GM12878 (cell line): ENCODE results near the gene NRP2. TPM values are rescaled to one million over a fixed set of nuclear protein-coding genes. Genes with fewer than 3 reads are reported as not detected.

Source experiments
- ATAC-seq: fragments of 200-7000 bp; cut with Tn5 transposase; 3 replicates; pipeline ENCODE4 v1.9.1; 2020; ENCODE audit warnings: mild to moderate bottlenecking, moderate library complexity
- BruUV-seq: library from RNA; stranded (reverse); fragments of 400-500 nt; replicated peaks from 2 replicates; lab custom pipeline; 2021; lab: Mats Ljungman, UMichigan
- CTCF ChIA-PET: fragments of 300-600 bp; sonication (Branson Sonifier 250); formaldehyde crosslinking; extraction: SDS; loops from one replicate; lab custom pipeline; 2021; ENCODE audit warnings: inconsistent platforms; lab: Yijun Ruan, JAX
- POLR2A ChIA-PET: fragments of 350-600 bp; formaldehyde crosslinking; extraction: SDS; loops from one replicate; lab custom pipeline; 2021; ENCODE audit warnings: inconsistent platforms; lab: Charles Lee
- RAD21 ChIA-PET: fragments of 300-600 bp; sonication (Branson Sonifier 250); formaldehyde crosslinking; loops from one replicate; lab custom pipeline; 2023; ENCODE audit warnings: antibody characterized with exemption; ENCODE audit not compliant: unreplicated experiment; lab: Charles Lee
- SMC1A ChIA-PET: fragments of 300-600 bp; sonication (Branson Sonifier 250); formaldehyde crosslinking; loops from one replicate; lab custom pipeline; 2023; ENCODE audit not compliant: unreplicated experiment, uncharacterized antibody; lab: Charles Lee
- DNase-seq: peaks from one replicate; pipeline ENCODE4 v3.0.0-alpha.2; 2011; ENCODE audit warnings: low read depth, low spot score
- FAIRE-seq: peaks from 3 replicates; lab custom pipeline; 2011; peaks lifted over from hg19 to GRCh38; lab: Jason Lieb, UNC
- H2AFZ ChIP-seq: 2 replicates; pipeline ENCODE4 v1.6.0; 2011; ENCODE audit warnings: low read depth, low read length, control low read depth; ENCODE audit not compliant: control insufficient read depth
- H3K27ac ChIP-seq: 2 replicates; pipeline ENCODE4 v1.5.1; 2011; ENCODE audit warnings: control low read depth; ENCODE audit not compliant: control insufficient read depth, insufficient read depth
- H3K27me3 ChIP-seq, 2 experiments: replicated peaks in 1 of 2; 2 replicates each; pipeline versions ENCODE4 v1.6.0 to v1.6.1; 2011; ENCODE audit warnings: low read length in 1 of 2; ENCODE audit not compliant: control insufficient read depth in 2 of 2, insufficient read depth in 2 of 2
- H3K36me3 ChIP-seq, 2 experiments: 2 replicates each; pipeline ENCODE4 v1.5.1; 2011; ENCODE audit warnings: low read length in 1 of 2; ENCODE audit not compliant: control insufficient read depth in 2 of 2, insufficient read depth in 2 of 2
- H3K4me1 ChIP-seq: 2 replicates; pipeline ENCODE4 v1.6.1; 2011; ENCODE audit warnings: mild to moderate bottlenecking, low read length, moderate library complexity, mixed read lengths; ENCODE audit not compliant: control insufficient read depth, insufficient read depth
- H3K4me2 ChIP-seq: 2 replicates; pipeline ENCODE4 v1.6.0; 2011; ENCODE audit warnings: control low read depth; ENCODE audit not compliant: control insufficient read depth, insufficient read depth
- H3K4me3 ChIP-seq: fragments of 200-600 bp; sonication (generic); 2 replicates; pipeline ENCODE4 v1.5.1; 2016
- H3K79me2 ChIP-seq: 2 replicates; pipeline ENCODE4 v1.6.0; 2011; ENCODE audit warnings: low read length; ENCODE audit not compliant: control insufficient read depth, insufficient read depth
- H3K9ac ChIP-seq: 2 replicates; pipeline ENCODE4 v1.8.0; 2011; ENCODE audit warnings: low read length, control low read depth, mixed read lengths; ENCODE audit not compliant: control insufficient read depth, insufficient read depth
- H3K9me3 ChIP-seq: replicated peaks from 3 replicates; pipeline ENCODE4 v1.5.1; 2011; ENCODE audit warnings: mild to moderate bottlenecking, low read length; ENCODE audit not compliant: control insufficient read depth, insufficient read depth
- H4K20me1 ChIP-seq: 2 replicates; pipeline ENCODE4 v1.6.0; 2011; ENCODE audit not compliant: control insufficient read depth, insufficient read depth
- BACH1 ChIP-seq: fragments of 450-650 bp; IDR thresholded peaks from 2 replicates; pipeline ENCODE4 v1.6.1; 2017; ENCODE audit warnings: mild to moderate bottlenecking, borderline replicate concordance
- BRCA1 ChIP-seq: IDR thresholded peaks from 2 replicates; pipeline ENCODE4 v1.6.1; 2011; ENCODE audit warnings: low read depth, low read length, improper control_type of control experiment
- PML ChIP-seq: IDR thresholded peaks from 2 replicates; pipeline ENCODE4 v1.6.1; 2012; ENCODE audit warnings: low read length, inconsistent platforms
- YBX1 ChIP-seq: fragments of 450-650 bp; IDR thresholded peaks from 2 replicates; pipeline ENCODE4 v1.6.1; 2016; ENCODE audit warnings: antibody characterized with exemption
- WGBS: methylation state at CpG from one replicate; pipeline ENCODE4 v1.1.6; 2016; ENCODE audit warnings: low lambda C conversion rate; ENCODE audit not compliant: insufficient replicate concordance, insufficient coverage; ENCODE audit errors: missing lambda C conversion rate; 5-methylcytosine and 5-hydroxymethylcytosine counted together
- in situ Hi-C: fragments of 300-500 bp; cut with MboI; formaldehyde crosslinking; loops from 9 replicates; pipeline ENCODE4 v1.14.3; 2018; ENCODE audit warnings: mixed read lengths
- intact Hi-C: fragments of 100-400 bp; cut with micrococcal nuclease; formaldehyde crosslinking; loops from one replicate; pipeline ENCODE4 v1.14.2; 2022; ENCODE audit not compliant: unreplicated experiment
- polyA plus RNA-seq, 11 experiments: library from polyadenylated mRNA; depleted of rRNA in 4 of 11; unstranded in 6 of 11; stranded (reverse) in 5 of 11; fragments of >200 nt; fragmentation: Nextera tagmentation in 4 of 11; fragmentation: Illumina TruSeq in 1 of 11; extraction: Ambion mirVana in 4 of 11; extraction: Trizol in 1 of 11; gene quantifications; 1 replicate in 1 of 11; 2 replicates in 10 of 11; pipeline versions ENCODE4 v1.2.1 to v1.2.3, GENCODE V29; 2011 to 2016; ENCODE audit warnings: inconsistent platforms in 2 of 11, missing spikeins in 2 of 11, low read depth in 1 of 11
- total RNA-seq, 4 experiments: library from RNA; depleted of rRNA in 3 of 4; stranded (reverse); fragments of >200 nt in 3 of 4; fragmentation: Illumina TruSeq in 1 of 4; extraction: Trizol in 1 of 4; gene quantifications; 2 replicates each; pipeline versions ENCODE4 v1.2.1 to v1.2.3, GENCODE V29; 2013 to 2021
- TF ChIP-seq, protein P1 (sequence below): IDR thresholded peaks from 2 replicates; pipeline ENCODE4 v1.6.1; 2011; ENCODE audit warnings: borderline replicate concordance, low read depth, mild to moderate bottlenecking, moderate library complexity, low read length; ENCODE audit not compliant: insufficient read depth, poor library complexity, severe bottlenecking
- TF ChIP-seq, protein P2 (sequence below): fragments of 450-650 bp; formaldehyde crosslinking; IDR thresholded peaks from 2 replicates; pipeline ENCODE4 v1.4.0; 2020; ENCODE audit warnings: mild to moderate bottlenecking, moderate library complexity

NRP2 gene
- total and polyA plus RNA-seq, 10 of the 15 experiments (the other 5 are each of a cell fraction or from before 2014, with no cell fraction given) = 0.06 to 1.2 (median 0.46) TPM

DNA sequence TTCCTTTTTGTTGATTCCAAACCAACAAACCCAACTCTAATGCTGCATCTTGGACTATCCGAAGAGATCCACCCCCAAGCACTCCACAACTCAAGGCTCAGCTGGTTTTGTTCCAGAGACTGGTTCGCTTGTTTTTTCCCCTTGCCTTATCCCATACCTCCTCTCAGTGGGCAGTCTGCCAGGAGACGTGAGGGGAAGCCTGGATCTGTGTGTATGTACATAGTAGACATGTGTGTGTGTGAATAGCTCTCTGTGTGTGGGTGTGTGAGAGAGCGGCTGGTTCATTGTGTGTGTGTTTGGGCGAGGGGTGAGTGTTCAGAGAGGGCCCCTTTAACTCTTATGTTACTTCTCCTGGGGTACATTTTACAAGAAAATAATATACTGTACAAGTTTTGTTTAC, 94.4 kb downstream of the NRP2 start:
- no peaks in the 10 kb centered on the region for H3K79me2 ChIP-seq
- DNase-seq = no peak
- in situ Hi-C loops = loop anchor here (10.0 kb wide), 1 partner anchor 108 kb away; no protein-coding TSS in a partner anchor
- no peak for TF ChIP-seq YBX1
- TF ChIP-seq, protein P1, sequence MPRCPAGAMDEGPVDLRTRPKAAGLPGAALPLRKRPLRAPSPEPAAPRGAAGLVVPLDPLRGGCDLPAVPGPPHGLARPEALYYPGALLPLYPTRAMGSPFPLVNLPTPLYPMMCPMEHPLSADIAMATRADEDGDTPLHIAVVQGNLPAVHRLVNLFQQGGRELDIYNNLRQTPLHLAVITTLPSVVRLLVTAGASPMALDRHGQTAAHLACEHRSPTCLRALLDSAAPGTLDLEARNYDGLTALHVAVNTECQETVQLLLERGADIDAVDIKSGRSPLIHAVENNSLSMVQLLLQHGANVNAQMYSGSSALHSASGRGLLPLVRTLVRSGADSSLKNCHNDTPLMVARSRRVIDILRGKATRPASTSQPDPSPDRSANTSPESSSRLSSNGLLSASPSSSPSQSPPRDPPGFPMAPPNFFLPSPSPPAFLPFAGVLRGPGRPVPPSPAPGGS = no peak
- no peak for TF ChIP-seq PML
- TF ChIP-seq BACH1 = no peak
- TF ChIP-seq BRCA1 = no peak
- TF ChIP-seq, protein P2, sequence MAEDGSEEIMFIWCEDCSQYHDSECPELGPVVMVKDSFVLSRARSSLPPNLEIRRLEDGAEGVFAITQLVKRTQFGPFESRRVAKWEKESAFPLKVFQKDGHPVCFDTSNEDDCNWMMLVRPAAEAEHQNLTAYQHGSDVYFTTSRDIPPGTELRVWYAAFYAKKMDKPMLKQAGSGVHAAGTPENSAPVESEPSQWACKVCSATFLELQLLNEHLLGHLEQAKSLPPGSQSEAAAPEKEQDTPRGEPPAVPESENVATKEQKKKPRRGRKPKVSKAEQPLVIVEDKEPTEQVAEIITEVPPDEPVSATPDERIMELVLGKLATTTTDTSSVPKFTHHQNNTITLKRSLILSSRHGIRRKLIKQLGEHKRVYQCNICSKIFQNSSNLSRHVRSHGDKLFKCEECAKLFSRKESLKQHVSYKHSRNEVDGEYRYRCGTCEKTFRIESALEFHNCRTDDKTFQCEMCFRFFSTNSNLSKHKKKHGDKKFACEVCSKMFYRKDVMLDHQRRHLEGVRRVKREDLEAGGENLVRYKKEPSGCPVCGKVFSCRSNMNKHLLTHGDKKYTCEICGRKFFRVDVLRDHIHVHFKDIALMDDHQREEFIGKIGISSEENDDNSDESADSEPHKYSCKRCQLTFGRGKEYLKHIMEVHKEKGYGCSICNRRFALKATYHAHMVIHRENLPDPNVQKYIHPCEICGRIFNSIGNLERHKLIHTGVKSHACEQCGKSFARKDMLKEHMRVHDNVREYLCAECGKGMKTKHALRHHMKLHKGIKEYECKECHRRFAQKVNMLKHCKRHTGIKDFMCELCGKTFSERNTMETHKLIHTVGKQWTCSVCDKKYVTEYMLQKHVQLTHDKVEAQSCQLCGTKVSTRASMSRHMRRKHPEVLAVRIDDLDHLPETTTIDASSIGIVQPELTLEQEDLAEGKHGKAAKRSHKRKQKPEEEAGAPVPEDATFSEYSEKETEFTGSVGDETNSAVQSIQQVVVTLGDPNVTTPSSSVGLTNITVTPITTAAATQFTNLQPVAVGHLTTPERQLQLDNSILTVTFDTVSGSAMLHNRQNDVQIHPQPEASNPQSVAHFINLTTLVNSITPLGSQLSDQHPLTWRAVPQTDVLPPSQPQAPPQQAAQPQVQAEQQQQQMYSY (CRISPR knock-in tag) = no peak
- TF ChIP-seq, all 136 proteins: peak for 0
- H3K4me2 ChIP-seq = no peak overlapping the region
- H3K9me3 ChIP-seq = no peaks in the 10 kb centered on the region
- no peaks in the 10 kb centered on the region for H3K27me3 ChIP-seq
- no TSS peak for BruUV-seq
- intact Hi-C loops = loop anchor here (2.0 kb wide), 3 partner anchors 108 to 172 kb away; no protein-coding TSS in a partner anchor
- WGBS = 32% methylated on average over 5 of the region's 5 CpGs
- H4K20me1 ChIP-seq = no peaks in the 10 kb centered on the region
- no peak overlapping the region for H3K27ac ChIP-seq
- FAIRE-seq (no peak), ATAC-seq (no peak)
- ChIA-PET RAD21 (interaction anchor here (3.5 to 4.0 kb wide), 2 partner anchors 109 to 150 kb away, joined by 15 to 24 read pairs; no protein-coding TSS in a partner anchor), SMC1A (interaction anchor here (0.8 to 1.4 kb wide), 2 partner anchors 8 to 149 kb away, joined by 3 to 4 read pairs; no protein-coding TSS in a partner anchor), CTCF (interaction anchor here (0.7 to 7.2 kb wide), 7 partner anchors 37 to 171 kb away, joined by 3 to 57 read pairs (median 3); no protein-coding TSS in a partner anchor), POLR2A (no interaction called here)
- H3K4me1 ChIP-seq = no peaks in the 10 kb centered on the region
- H3K9ac ChIP-seq = no peak overlapping the region
- no peak overlapping the region for H3K4me3 ChIP-seq
- H3K36me3 ChIP-seq = no peaks in the 10 kb centered on the region
- no peak overlapping the region for H2AFZ ChIP-seq
